ENCODE measurements around the gene GCSH. TPM values are rescaled to one million over a fixed set of nuclear protein-coding genes. Genes with fewer than 3 reads are reported as not detected.
A peak's percentile ranks its signal among the peaks of the same experiment; 100 is the strongest.

Gene GCSH
- total and polyA plus RNA-seq, 12 donors, result 26.8 to 53.4 (median 42.9) TPM

DNA sequence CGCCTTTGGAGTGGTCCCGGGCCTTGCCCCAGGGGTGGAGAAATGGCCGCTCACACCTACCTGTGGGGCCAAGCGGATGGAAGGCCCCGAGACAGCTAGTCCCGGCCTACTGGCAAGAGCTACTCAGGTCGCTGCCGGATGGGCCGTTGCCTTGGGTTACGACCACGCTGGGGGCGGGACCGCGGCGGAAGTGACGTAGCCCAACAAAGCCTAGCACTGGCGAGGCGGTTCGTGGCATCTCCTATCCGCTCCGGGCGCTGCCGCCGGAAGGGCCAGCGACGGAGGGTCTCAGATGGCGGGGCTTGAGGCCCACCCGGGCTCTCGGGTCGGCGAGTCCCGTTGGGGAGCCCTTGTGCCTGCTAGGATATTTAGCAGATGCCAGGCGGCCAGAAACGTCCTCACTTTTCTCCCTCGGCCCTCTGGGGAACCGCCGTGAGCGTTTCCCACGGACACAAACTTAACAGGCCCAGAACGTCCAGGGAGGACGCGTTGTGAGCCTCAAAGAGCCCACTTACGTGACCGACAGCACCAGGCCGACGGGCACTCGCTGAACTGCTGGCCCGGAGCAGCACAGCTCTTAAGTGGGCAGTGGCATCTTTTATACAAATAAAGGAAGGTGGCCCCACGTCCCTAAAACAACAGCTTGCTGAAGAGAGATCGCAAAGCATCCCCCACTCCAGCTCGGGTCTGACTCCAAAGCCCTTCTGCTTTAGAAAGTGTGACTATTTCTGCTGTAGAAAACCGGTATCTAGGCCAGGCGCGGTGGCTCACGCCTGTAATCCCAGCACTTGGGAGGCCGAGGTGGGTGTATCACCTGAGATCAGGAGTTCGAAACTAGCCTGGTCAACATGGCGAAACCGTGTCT is 18.9 kb downstream of the GCSH start, which contains the start of gene C16orf46:
Gene C16orf46, minus strand, starts transcription at position 163 of the 865 bp plus-strand sequence. CDS start 13,283 bp downstream, outside the sequence.
- H3K4me3 ChIP-seq, result peak within 1 kb of the TSS; percentile 32 to 87 (median 73)
- H3K27me3 ChIP-seq, result no peaks in the 10 kb centered on the region
- no peaks in the 10 kb centered on the region for H3K9me3 ChIP-seq
- H3K27ac ChIP-seq, result peak within 1 kb of the TSS; percentile 65 to 99 (median 96)
- DNase-seq (peak; percentile 97 to 98), ATAC-seq (peak; percentile 98 to 100 (median 99))
- TF ChIP-seq, protein P1, sequence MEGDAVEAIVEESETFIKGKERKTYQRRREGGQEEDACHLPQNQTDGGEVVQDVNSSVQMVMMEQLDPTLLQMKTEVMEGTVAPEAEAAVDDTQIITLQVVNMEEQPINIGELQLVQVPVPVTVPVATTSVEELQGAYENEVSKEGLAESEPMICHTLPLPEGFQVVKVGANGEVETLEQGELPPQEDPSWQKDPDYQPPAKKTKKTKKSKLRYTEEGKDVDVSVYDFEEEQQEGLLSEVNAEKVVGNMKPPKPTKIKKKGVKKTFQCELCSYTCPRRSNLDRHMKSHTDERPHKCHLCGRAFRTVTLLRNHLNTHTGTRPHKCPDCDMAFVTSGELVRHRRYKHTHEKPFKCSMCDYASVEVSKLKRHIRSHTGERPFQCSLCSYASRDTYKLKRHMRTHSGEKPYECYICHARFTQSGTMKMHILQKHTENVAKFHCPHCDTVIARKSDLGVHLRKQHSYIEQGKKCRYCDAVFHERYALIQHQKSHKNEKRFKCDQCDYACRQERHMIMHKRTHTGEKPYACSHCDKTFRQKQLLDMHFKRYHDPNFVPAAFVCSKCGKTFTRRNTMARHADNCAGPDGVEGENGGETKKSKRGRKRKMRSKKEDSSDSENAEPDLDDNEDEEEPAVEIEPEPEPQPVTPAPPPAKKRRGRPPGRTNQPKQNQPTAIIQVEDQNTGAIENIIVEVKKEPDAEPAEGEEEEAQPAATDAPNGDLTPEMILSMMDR (IDR thresholded peaks at IDR 0.05), result peak in 1 of 9 donors; percentile 3
- 12 to 14% methylated on average over 59 of the region's 59 CpGs for WGBS, 2 donors
- intact Hi-C loops (cut with DNase I), result loop anchor here in 6 of 10 donors (1.0 to 5.0 kb wide), 7 partner anchors 19 to 71 kb away; partner anchors contain the start of genes ATMIN (in 5 of the 6), CMC2 (in 3 of the 6), GCSH (in 3 of the 6) and CENPN (in 2 of the 6)
- peaks cover 0 to 13% (median 5%) of the 10 kb centered on the region in 9 donors for H3K4me1 ChIP-seq
- no peaks in the 10 kb centered on the region for H3K36me3 ChIP-seq

DNA sequence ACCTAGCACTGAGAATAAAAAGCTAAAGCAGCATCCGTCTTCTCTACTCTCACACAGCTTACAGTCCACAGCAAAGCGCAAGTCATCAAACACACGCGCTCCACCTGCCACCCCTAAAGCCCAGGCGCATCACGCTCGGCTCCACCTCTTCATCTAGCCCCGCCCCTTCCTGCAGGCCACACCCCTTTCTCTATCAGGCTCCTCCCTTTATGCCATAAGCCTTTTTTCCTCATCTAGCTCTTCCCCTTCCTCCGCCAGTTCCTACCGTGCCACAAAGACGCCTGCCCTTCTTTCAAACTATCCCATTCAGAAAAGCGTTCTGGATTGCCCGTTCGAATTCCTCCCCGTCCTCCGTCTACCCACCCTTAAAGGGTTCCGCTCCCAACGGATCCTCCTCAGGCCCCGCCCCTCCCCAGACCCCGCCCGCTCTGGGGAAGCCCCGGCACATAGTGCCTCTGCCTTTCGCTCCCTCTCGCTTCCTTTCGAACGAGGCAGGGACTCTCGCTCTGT is 19.6 kb downstream of the GCSH start:
- Histone ChIP-seq H3K27ac (peak overlapping the region; percentile 65 to 99 (median 96)), H3K4me3 (peak overlapping the region; percentile 32 to 87 (median 73)), H3K9me3 (no peaks in the 10 kb centered on the region), H3K4me1 (peaks cover 0 to 13% (median 5%) of the 10 kb centered on the region in 9 donors), H3K27me3 (no peaks in the 10 kb centered on the region), H3K36me3 (no peaks in the 10 kb centered on the region)
- 1% methylated on average over 27 of the region's 27 CpGs for WGBS, 2 donors
- peak; percentile 90 for DNase-seq
- intact Hi-C loops (cut with DNase I), result loop anchor here in 6 of 10 donors (1.0 to 5.0 kb wide), 7 partner anchors 20 to 70 kb away; partner anchors contain the start of genes ATMIN (in 5 of the 6), CMC2 (in 3 of the 6), GCSH (in 3 of the 6) and CENPN (in 2 of the 6)
- ATAC-seq, result peak; percentile 88 to 97 (median 94)
- TF ChIP-seq, protein P1 (IDR thresholded peaks at IDR 0.05), result no peak

DNA sequence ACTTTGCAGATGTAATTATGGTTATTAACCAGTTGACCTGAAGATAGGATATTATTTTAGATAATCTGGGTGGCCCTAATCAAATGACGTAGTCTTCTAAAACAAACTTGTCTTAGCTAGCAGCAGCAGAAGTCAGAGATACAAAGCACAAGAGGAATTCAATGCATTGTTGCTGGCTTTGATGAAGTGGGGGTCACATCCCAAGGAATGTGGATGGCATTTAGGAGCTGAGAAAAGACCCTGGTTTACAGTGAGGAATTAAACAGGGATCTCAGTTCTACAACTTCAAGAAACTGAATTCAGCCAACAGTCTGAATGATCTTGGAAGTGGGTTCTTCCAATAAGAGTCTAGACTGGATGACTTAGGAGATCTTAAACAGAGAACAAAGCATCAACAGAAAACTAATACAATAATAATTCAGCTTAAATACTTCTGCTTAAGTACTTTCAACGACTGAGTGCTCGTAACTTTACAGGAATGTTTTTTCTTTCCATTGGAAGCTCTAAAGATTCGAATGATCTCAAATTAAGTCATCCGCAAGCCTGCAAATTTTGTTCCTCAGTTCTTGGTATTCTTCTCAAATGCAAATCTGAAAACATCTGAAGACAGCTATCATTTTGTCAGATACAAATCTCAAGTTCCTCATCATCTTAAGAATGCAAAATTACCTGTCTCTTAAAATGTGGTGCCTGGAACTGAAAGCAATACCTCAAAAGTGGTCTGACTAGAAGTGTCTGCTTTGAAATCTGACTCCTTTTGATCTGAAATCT is 22.4 kb downstream of the GCSH start:
- 68 to 72% methylated on average over 5 of the region's 5 CpGs for WGBS, 2 donors
- ATAC-seq, result no peak
- TF ChIP-seq, protein P1 (IDR thresholded peaks at IDR 0.05), result no peak

More for the DNA sequence above, 22.4 kb downstream of the GCSH start:
- H3K4me1 ChIP-seq, result peaks cover 0 to 13% (median 6%) of the 10 kb centered on the region in 9 donors
- DNase-seq, result no peak
- H3K27me3 ChIP-seq, result no peaks in the 10 kb centered on the region
- intact Hi-C loops (cut with DNase I), result loop anchor here in 1 of 10 donors (2.0 kb wide), 1 partner anchor 37 kb away; no protein-coding TSS in a partner anchor
- no peak overlapping the region for H3K27ac ChIP-seq
- H3K36me3 ChIP-seq, result no peaks in the 10 kb centered on the region
- peaks cover 0 to 4% (median 0%) of the 10 kb centered on the region in 11 donors for H3K9me3 ChIP-seq
- H3K4me3 ChIP-seq, result no peak overlapping the region

Measured in heart right ventricle (tissue), 16 donors.